ENCODE data around the gene SLC6A11.

The SLC6A11 gene

DNA sequence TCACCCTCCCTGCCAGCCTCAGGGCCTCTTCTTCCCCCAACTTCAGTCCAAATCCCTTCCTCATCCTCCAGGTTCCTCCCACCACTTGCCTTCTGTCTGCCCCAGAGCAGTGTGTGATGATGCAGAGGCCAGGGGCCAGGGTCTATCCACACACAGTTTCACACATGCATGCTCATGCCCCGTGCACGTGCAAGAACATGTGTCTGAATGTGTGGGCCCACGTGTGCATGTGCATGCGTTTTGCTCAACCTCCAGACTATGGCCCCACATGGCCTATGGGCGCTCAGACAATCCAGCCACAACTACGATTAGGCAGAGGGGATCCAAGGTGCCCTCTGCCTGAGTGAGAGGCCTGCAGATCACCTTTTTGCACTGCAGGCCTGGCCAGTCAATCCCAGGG, 144.2 kb downstream of the SLC6A11 start:
- H3K4me3 Mint-ChIP-seq, result no peak overlapping the region
- no peak for DNase-seq (ENCODE audit: low spot score in 2 of 2)
- H3K9me3 Mint-ChIP-seq, result no peaks in the 10 kb centered on the region
- no peak overlapping the region for H3K27ac Mint-ChIP-seq (ENCODE audit: low read depth)
- H3K4me1 Mint-ChIP-seq, result no peaks in the 10 kb centered on the region
- peaks cover 42% of the 10 kb centered on the region for H3K27me3 Mint-ChIP-seq
- no peaks in the 10 kb centered on the region for H3K36me3 Mint-ChIP-seq (ENCODE audit: insufficient read depth)
- no peak for ATAC-seq (replicated peaks; ENCODE audit: extremely low read depth, poor library complexity, severe bottlenecking)

DNA sequence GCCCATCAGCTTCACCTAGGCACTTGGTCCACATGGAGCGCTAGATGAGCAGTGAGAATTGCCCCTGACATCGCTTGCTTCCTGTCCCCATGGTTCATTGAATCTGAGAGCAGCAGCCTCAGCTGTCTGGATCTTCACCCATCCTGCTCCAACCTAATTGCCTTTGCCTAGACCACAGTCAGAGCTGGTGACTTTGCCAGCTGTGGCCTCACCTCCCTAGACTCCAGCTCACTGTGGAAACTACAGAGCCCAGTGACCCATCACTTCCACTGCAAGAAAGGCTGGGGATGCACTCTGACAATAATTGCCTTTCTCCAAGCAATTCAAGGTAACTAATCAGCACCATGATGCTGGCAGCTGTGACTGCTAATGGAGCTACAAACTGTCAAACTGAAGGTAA, 145.9 kb downstream of the SLC6A11 start:
- Mint-ChIP-seq H3K9me3 (no peaks in the 10 kb centered on the region), H3K27me3 (peaks cover 50% of the 10 kb centered on the region), H3K4me1 (no peaks in the 10 kb centered on the region), H3K4me3 (no peak overlapping the region), H3K27ac (ENCODE audit: low read depth) (no peak overlapping the region), H3K36me3 (ENCODE audit: insufficient read depth) (no peaks in the 10 kb centered on the region)
- DNase-seq (ENCODE audit: low spot score in 2 of 2), result no peak
- ATAC-seq (replicated peaks; ENCODE audit: extremely low read depth, poor library complexity, severe bottlenecking), result no peak

DNA sequence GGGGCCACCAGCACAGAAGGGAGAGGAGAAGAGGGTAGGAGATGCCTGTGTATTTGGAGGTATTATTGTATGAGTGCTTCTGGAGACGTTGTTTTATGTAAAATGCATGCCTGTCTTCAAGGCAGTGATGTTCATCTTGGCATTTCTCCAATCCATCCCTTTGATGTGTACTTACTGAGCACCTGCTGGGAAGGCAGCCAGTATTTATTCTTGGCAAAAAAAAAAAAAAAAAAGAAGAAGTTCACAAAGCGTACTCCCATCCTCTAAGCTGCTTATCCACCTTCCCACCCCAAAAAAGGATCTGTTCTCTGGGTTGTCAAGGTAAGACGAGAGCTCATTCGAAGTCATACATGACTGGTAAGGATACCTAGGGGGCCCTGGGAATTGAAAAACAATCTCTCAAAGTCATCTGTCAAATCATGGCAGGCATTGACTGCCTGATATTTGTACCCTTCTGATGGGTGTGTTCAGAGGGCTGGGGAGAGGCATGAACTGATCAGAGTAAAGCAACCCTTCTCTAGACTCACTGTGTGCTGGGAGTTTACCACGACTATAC, 146.5 kb downstream of the SLC6A11 start:
- Mint-ChIP-seq H3K36me3 (ENCODE audit: insufficient read depth) (no peaks in the 10 kb centered on the region), H3K4me3 (no peak overlapping the region), H3K27ac (ENCODE audit: low read depth) (no peak overlapping the region), H3K27me3 (peaks cover 50% of the 10 kb centered on the region), H3K4me1 (no peaks in the 10 kb centered on the region), H3K9me3 (no peaks in the 10 kb centered on the region)
- ATAC-seq (replicated peaks; ENCODE audit: extremely low read depth, poor library complexity, severe bottlenecking), result no peak
- DNase-seq (ENCODE audit: low spot score in 2 of 2), result no peak

DNA sequence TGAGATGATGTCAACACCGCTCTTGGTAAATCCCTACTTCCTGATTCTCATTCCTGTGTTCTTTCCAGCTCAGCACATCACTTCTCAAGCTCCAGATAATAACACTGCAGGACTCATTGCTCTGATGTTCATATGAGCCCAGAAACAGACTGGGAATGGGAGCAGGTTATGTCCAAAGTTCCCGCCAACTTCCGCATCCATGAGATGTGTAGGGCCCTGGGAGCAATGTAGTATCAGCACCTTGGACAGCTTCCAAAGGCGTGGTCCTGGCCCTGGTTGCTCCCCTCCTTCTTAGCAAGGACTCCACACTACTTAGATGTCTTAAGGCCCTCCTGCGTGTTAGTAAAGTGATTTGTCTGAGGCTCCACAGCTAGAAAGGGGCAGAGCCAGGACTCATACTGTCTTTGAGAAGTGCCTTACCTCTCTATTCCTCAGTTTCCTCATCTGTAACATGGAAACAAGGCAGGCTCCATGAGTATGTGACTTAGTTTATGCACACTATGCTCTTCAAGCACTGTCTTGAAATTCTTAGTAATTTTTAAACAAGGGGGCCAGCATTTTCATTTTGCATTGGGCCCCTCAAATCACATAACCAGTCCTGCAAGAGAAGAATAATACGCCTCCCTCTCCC, 148.6 kb downstream of the SLC6A11 start:
- no peak for ATAC-seq (replicated peaks; ENCODE audit: extremely low read depth, poor library complexity, severe bottlenecking)

DNA sequence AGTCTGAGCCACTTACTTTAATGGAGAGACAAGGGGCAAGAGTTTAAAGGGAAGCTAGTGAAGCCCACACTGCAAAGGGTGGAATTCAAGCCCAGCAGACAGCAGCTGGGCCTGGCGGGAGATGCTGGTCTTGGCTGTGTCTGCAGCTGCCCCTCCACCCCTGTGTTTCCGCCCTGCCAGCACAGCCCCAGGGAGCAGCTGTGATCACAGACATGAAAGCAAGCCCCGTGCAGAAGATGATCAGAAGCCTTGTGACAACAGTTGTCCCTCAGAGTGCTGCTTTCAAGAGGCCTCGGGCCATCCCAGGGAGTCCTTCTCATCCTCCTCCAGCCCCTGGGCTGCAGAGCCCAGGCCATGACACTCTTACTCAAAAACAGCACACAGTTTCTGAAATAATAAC, 152.4 kb downstream of the SLC6A11 start:
- Mint-ChIP-seq H3K36me3 (ENCODE audit: insufficient read depth) (no peaks in the 10 kb centered on the region), H3K27ac (ENCODE audit: low read depth) (no peak overlapping the region), H3K4me3 (no peak overlapping the region), H3K4me1 (no peaks in the 10 kb centered on the region), H3K9me3 (no peaks in the 10 kb centered on the region), H3K27me3 (peaks cover 44% of the 10 kb centered on the region)
- no peak for DNase-seq (ENCODE audit: low spot score in 2 of 2)
- no peak for ATAC-seq (replicated peaks; ENCODE audit: extremely low read depth, poor library complexity, severe bottlenecking)

More for the DNA sequence above, 148.6 kb downstream of the SLC6A11 start:
- peaks cover 46% of the 10 kb centered on the region for H3K27me3 Mint-ChIP-seq
- no peak overlapping the region for H3K4me3 Mint-ChIP-seq
- H3K27ac Mint-ChIP-seq (ENCODE audit: low read depth), result no peak overlapping the region
- no peak for DNase-seq (ENCODE audit: low spot score in 2 of 2)
- no peaks in the 10 kb centered on the region for H3K4me1 Mint-ChIP-seq
- H3K36me3 Mint-ChIP-seq (ENCODE audit: insufficient read depth), result no peaks in the 10 kb centered on the region
- H3K9me3 Mint-ChIP-seq, result no peaks in the 10 kb centered on the region

DNA sequence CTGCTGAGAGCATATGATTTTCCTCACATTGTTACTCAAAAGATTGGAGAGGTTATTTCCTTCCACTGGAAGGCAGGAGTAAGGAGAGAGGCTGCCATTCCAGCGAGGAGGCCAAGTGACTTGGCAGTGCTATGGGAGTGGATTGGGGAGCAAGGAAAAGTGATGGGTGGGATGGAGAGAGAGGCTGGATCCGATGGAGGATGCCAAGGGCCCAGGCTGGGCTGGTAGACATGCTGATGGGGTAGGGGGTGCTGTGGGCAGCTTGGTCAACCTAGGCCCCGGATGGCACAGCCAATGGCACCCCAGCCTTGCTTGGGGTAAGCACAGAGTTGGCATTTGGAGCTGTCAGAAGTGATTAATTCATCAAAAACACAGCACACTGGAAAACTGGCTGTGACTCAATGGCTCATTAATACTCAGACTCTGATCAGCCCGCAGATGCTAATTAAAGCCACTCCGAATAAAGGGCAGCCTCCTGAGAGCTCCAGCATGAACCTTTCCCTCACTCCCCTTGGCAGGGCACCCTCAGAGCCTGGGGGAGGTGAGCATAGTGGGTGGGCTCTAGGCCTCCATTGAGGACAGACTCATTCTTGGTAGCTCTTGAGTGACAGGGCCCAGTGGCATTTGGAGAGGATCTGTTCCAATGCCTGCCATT, 154.4 kb downstream of the SLC6A11 start:
- ATAC-seq (replicated peaks; ENCODE audit: extremely low read depth, poor library complexity, severe bottlenecking) (no peak), DNase-seq (ENCODE audit: low spot score in 2 of 2) (no peak)
- Mint-ChIP-seq H3K27me3 (peaks cover 43% of the 10 kb centered on the region), H3K4me3 (no peak overlapping the region), H3K4me1 (no peaks in the 10 kb centered on the region), H3K36me3 (ENCODE audit: insufficient read depth) (no peaks in the 10 kb centered on the region), H3K9me3 (no peaks in the 10 kb centered on the region), H3K27ac (ENCODE audit: low read depth) (no peak overlapping the region)

DNA sequence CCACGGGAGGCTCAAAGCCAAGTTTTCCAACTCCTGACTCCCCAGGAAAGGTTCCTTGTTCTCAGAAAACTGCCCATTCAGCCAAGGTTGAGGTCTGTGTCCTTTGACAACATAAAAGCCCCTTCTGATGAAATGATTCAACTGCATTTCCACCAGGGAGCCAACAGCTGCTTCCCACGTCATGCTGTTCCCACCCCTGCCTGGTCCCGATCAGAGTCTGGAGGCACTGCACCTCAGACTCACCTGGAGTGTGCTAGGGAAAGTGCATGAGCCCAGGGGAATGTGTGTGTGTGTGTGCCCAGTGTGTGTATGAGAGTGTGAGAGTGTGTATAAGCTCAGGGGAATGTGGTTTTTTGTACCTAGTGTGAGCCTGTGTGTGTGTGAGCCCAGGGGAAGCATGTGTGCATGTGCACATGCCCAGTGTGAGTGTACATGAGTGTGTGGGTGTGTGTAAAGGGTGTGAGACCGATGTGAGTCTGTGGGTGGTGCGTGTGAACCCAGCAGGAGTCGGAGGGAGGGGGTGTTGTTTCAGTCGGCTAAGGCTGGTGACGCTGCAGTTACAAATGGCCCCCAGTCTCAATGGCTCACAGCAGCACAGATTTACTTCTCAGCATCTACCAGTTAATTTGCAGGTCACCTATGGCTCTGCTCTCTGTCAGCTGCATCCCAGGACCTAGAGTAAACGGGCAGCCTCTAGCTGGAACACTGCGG, 156.2 kb downstream of the SLC6A11 start:
- peaks cover 28% of the 10 kb centered on the region for H3K27me3 Mint-ChIP-seq
- no peaks in the 10 kb centered on the region for H3K9me3 Mint-ChIP-seq
- H3K4me1 Mint-ChIP-seq, result no peaks in the 10 kb centered on the region
- no peaks in the 10 kb centered on the region for H3K36me3 Mint-ChIP-seq (ENCODE audit: insufficient read depth)
- H3K27ac Mint-ChIP-seq (ENCODE audit: low read depth), result no peak overlapping the region
- DNase-seq (ENCODE audit: low spot score in 2 of 2), result no peak
- no peak for ATAC-seq (replicated peaks; ENCODE audit: extremely low read depth, poor library complexity, severe bottlenecking)
- H3K4me3 Mint-ChIP-seq, result no peak overlapping the region

DNA sequence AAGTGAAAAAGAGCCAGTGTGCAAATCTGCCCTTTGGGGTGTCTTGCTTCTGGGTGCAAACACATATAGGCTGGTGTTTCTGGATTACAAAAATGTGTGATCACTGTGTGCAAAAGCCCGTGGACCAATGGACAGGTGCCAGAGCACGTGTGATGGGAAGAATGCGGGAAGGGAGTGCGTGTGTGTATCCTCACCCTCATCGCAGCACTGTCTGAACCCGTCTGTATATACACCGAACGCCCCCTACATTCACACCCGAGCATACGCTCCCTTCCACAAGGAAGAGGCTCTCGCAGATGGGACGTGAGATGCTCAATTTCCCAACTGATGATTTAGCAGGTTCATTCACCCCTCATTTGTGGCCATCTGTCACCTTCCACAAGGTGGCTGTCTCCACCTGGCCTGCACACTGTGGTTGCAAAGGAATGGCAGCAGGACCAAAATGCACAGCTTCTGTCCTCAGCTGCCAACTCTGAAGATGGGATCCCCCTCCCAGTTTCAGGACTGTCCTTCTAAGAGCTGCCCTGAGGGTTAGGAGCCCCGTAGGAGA, 157.1 kb downstream of the SLC6A11 start:
- Mint-ChIP-seq H3K9me3 (no peaks in the 10 kb centered on the region), H3K4me3 (no peak overlapping the region), H3K36me3 (ENCODE audit: insufficient read depth) (no peaks in the 10 kb centered on the region), H3K4me1 (no peaks in the 10 kb centered on the region), H3K27ac (ENCODE audit: low read depth) (no peak overlapping the region), H3K27me3 (peaks cover 29% of the 10 kb centered on the region)
- no peak for DNase-seq (ENCODE audit: low spot score in 2 of 2)
- ATAC-seq (replicated peaks; ENCODE audit: extremely low read depth, poor library complexity, severe bottlenecking), result no peak

DNA sequence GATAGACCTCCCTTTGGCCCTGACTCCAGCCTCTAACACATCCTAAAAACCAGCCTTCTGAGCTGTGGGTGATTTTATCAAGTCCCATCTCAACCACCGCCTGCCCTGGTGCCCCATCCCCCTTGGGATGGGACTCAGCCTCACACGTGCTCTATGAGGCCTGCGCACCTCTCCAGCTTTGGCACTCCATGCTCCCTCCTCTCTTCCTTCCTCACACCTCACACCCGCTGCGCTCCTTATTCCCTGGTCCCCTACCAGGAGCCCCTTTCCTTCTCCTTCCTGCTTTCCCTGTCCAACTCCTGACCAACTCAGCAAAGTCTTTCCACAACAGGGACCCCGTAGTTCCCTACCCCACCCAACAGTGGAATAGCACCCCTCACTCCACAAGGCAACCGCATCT, 158.1 kb downstream of the SLC6A11 start:
- H3K27ac Mint-ChIP-seq (ENCODE audit: low read depth), result no peak overlapping the region
- H3K27me3 Mint-ChIP-seq, result peaks cover 38% of the 10 kb centered on the region
- H3K4me3 Mint-ChIP-seq, result no peak overlapping the region
- H3K36me3 Mint-ChIP-seq (ENCODE audit: insufficient read depth), result no peaks in the 10 kb centered on the region
- ATAC-seq (replicated peaks; ENCODE audit: extremely low read depth, poor library complexity, severe bottlenecking) (no peak), DNase-seq (ENCODE audit: low spot score in 2 of 2) (no peak)
- no peaks in the 10 kb centered on the region for H3K9me3 Mint-ChIP-seq
- no peaks in the 10 kb centered on the region for H3K4me1 Mint-ChIP-seq

DNA sequence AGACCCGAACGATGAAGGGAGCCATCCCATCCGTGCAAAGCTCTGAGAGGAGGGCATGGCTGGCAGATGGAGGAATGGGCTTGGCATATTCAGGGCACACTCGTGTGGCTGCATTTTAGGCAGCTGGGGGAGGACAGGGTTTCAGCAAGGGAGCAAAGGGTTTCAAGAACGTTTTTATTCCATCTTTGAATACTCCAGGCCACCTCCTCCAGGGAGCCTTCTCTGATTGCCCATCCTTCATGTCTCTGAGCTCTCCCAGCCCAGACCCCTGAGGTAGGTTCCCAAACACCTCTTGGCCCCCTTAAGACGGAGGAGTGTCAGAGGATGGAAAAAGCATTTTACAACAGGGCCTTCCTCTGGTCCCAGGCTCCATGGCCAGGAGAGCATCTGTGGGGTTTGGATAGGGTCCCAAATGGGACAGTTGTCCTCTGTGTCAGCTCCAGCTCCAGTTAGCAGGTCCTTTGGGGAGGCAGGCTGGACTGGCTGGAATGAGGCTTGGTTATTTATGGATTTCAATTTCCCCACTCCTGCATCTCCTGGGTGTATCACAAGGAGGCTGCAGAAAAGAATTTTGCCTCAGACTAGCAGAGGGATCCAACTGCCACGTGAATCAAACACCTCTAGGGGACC, 158.8 kb downstream of the SLC6A11 start:
- no peak overlapping the region for H3K27ac Mint-ChIP-seq (ENCODE audit: low read depth)
- no peak for DNase-seq (ENCODE audit: low spot score in 2 of 2)
- peaks cover 39% of the 10 kb centered on the region for H3K27me3 Mint-ChIP-seq
- no peak overlapping the region for H3K4me3 Mint-ChIP-seq
- no peaks in the 10 kb centered on the region for H3K4me1 Mint-ChIP-seq
- H3K36me3 Mint-ChIP-seq (ENCODE audit: insufficient read depth), result no peaks in the 10 kb centered on the region
- ATAC-seq (replicated peaks; ENCODE audit: extremely low read depth, poor library complexity, severe bottlenecking), result no peak
- H3K9me3 Mint-ChIP-seq, result no peaks in the 10 kb centered on the region

DNA sequence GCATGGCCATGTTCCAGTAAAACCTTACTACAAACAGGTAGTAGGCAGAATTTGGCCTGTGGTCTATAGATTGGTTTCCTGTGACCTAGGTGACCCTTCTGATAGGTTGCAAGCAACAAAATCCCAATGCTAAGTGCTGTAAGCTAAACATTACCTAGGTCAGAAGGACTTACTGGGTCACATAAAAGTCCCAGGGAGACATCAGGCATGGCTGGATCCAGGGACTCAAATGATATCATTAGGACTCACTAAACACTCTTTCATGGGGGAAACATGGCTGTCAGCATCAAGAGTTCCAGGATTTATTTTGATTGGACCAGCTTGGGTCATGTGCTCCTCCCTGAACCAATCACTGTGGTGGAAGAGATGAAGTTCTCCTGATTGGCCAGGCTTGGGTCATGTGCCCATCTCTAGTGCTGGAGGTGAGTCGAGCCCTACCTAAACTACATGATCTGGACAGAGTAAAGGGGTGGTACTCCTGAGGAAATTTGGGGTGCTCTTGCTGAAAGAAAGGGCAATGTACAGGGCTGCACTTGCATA, 159.7 kb downstream of the SLC6A11 start:
- ATAC-seq (replicated peaks; ENCODE audit: extremely low read depth, poor library complexity, severe bottlenecking) (no peak), DNase-seq (ENCODE audit: low spot score in 2 of 2) (no peak)
- H3K4me1 Mint-ChIP-seq, result no peaks in the 10 kb centered on the region
- no peaks in the 10 kb centered on the region for H3K9me3 Mint-ChIP-seq
- H3K36me3 Mint-ChIP-seq (ENCODE audit: insufficient read depth), result no peaks in the 10 kb centered on the region
- no peak overlapping the region for H3K27ac Mint-ChIP-seq (ENCODE audit: low read depth)
- H3K27me3 Mint-ChIP-seq, result peaks cover 44% of the 10 kb centered on the region
- H3K4me3 Mint-ChIP-seq, result no peak overlapping the region

DNA sequence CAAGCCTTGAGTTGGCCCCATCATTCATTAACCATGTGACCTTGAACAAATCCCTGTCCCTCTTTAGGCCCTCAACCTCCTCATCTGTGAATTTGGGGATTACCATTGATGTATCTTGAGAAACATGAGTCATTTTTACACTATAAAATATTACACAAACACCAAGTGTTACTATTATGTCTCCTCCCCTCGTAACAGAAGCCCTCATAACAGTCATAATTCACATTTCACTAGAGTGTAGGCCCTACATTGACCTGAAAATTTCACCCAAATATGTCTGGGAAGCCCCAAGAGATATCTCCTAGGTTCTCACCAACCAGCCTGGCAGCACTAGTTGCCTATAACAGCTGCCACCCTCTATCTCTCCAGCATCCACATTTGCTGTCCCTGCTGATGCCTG, 160.7 kb downstream of the SLC6A11 start:
- Mint-ChIP-seq H3K4me3 (no peak overlapping the region), H3K9me3 (no peaks in the 10 kb centered on the region), H3K27ac (ENCODE audit: low read depth) (no peak overlapping the region), H3K36me3 (ENCODE audit: insufficient read depth) (no peaks in the 10 kb centered on the region), H3K27me3 (peaks cover 47% of the 10 kb centered on the region), H3K4me1 (no peaks in the 10 kb centered on the region)
- DNase-seq (ENCODE audit: low spot score in 2 of 2) (no peak), ATAC-seq (replicated peaks; ENCODE audit: extremely low read depth, poor library complexity, severe bottlenecking) (no peak)
